Measurements from ENCODE around the gene LRIG3.

- TF ChIP-seq CTCF (IDR thresholded peaks at IDR 0.05) (no peak), POLR2A (IDR thresholded peaks at IDR 0.05) (no peak)
Measured at GRCh38 chr12:58901664-58902063, 18.6 kb downstream of the LRIG3 start.

All from thyroid gland (tissue), 4 donors.